Neural cell (in vitro differentiated cells): ENCODE measurements around the gene TIRAP. TPM values are rescaled to one million over a fixed set of nuclear protein-coding genes. Genes with fewer than 3 reads are reported as not detected.
A peak's percentile ranks its signal among the peaks of the same experiment; 100 is the strongest.

Experiments
- H2AFZ ChIP-seq: fragments of 200-600, 300-800 bp; sonication (generic), shearing (Covaris generic); 2 replicates; pipeline ENCODE4 v1.6.0; 2014; ENCODE audit warnings: low read depth, mild to moderate bottlenecking, antibody characterized with exemption, low read length, moderate library complexity
- H3F3A ChIP-seq: fragments of 200-600 bp; shearing (Covaris generic); 2 replicates; pipeline ENCODE4 v1.6.1; 2016; ENCODE audit warnings: mild to moderate bottlenecking, moderate library complexity, mixed read lengths, antibody characterized with exemption, low read length; ENCODE audit not compliant: insufficient read depth, poor library complexity, severe bottlenecking
- H3K27ac ChIP-seq: fragments of 200-600, 300-800 bp; sonication (generic), shearing (Covaris generic); 2 replicates; pipeline ENCODE4 v1.5.1; 2014; ENCODE audit warnings: mild to moderate bottlenecking, low read length, moderate library complexity
- H3K27me3 ChIP-seq: fragments of 300-800, 200-600 bp; sonication (generic), shearing (Covaris generic); 2 replicates; pipeline ENCODE4 v1.6.0; 2014; ENCODE audit warnings: mild to moderate bottlenecking, low read depth, low read length, moderate library complexity; ENCODE audit not compliant: insufficient read depth
- H3K36me3 ChIP-seq: fragments of 300-800, 200-600 bp; sonication (generic), shearing (Covaris generic); 2 replicates; pipeline ENCODE4 v1.5.1; 2014; ENCODE audit warnings: mild to moderate bottlenecking, antibody characterized with exemption, low read length, moderate library complexity; ENCODE audit not compliant: insufficient read depth
- H3K4me2 ChIP-seq: fragments of 300-800, 200-600 bp; sonication (generic), shearing (Covaris generic); 2 replicates; pipeline ENCODE4 v1.6.0; 2014; ENCODE audit warnings: mild to moderate bottlenecking, low read length
- H3K4me3 ChIP-seq: fragments of 300-800, 200-600 bp; sonication (generic), shearing (Covaris generic); 2 replicates; pipeline ENCODE4 v1.5.1; 2014; ENCODE audit warnings: mild to moderate bottlenecking, low read length, moderate library complexity
- H3K79me2 ChIP-seq: fragments of 200-600 bp; shearing (Covaris generic); replicated peaks from 2 replicates; pipeline ENCODE4 v1.6.0; 2014; ENCODE audit warnings: mild to moderate bottlenecking, low read length, moderate library complexity; ENCODE audit not compliant: insufficient read depth
- H3K9ac ChIP-seq: fragments of 300-800, 200-600 bp; sonication (generic), shearing (Covaris generic); 2 replicates; pipeline ENCODE4 v1.6.1; 2016; ENCODE audit warnings: mild to moderate bottlenecking, low read length, mixed read lengths
- H3K9me2 ChIP-seq: fragments of 200-600 bp; shearing (Covaris generic); 2 replicates; pipeline ENCODE4 v1.6.1; 2016; ENCODE audit warnings: mild to moderate bottlenecking, low read length, mixed read lengths; ENCODE audit not compliant: insufficient read depth
- H3K9me3 ChIP-seq: fragments of 200-600, 300-800 bp; sonication (generic), shearing (Covaris generic); 2 replicates; pipeline ENCODE4 v1.6.1; 2016; ENCODE audit warnings: mild to moderate bottlenecking, mixed run types, low read length, moderate library complexity, mixed read lengths
- H4K20me1 ChIP-seq: fragments of 200-600 bp; shearing (Covaris generic); 2 replicates; pipeline ENCODE4 v1.6.1; 2016; ENCODE audit warnings: mild to moderate bottlenecking, mixed run types; ENCODE audit not compliant: insufficient read depth
- EP300 ChIP-seq: fragments of 450-650 bp; conservative IDR thresholded peaks from 2 replicates; pipeline ENCODE4 v1.6.1; 2014; ENCODE audit warnings: antibody characterized with exemption, mild to moderate bottlenecking, moderate library complexity; ENCODE audit not compliant: poor library complexity, severe bottlenecking
- EZH2 ChIP-seq: fragments of 200-600, 300-800 bp; shearing (Covaris generic), sonication (generic); IDR thresholded peaks from 2 replicates; pipeline ENCODE4 v1.6.1; 2014; ENCODE audit warnings: antibody characterized with exemption, low read length, borderline replicate concordance, mild to moderate bottlenecking; ENCODE audit not compliant: insufficient read depth, poor library complexity, severe bottlenecking
- MXI1 ChIP-seq: fragments of 450-650 bp; conservative IDR thresholded peaks from 2 replicates; pipeline ENCODE4 v1.6.1; 2014; ENCODE audit warnings: antibody characterized with exemption, mild to moderate bottlenecking; ENCODE audit not compliant: poor library complexity, severe bottlenecking
- POLR2AphosphoS5 ChIP-seq: IDR thresholded peaks from 2 replicates; pipeline ENCODE4 v1.6.1; 2012
- RAD21 ChIP-seq: fragments of 450-650 bp; conservative IDR thresholded peaks from 2 replicates; pipeline ENCODE4 v1.6.1; 2014; ENCODE audit warnings: antibody characterized with exemption, mild to moderate bottlenecking, moderate library complexity
- SMC3 ChIP-seq: fragments of 450-650 bp; conservative IDR thresholded peaks from 2 replicates; pipeline ENCODE4 v1.6.1; 2014; ENCODE audit warnings: antibody characterized with exemption, mild to moderate bottlenecking, moderate library complexity; ENCODE audit not compliant: poor library complexity
- TAF1 ChIP-seq: IDR thresholded peaks from 2 replicates; pipeline ENCODE4 v1.6.1; 2012; ENCODE audit warnings: low read depth
- polyA minus RNA-seq: library from RNA; depleted of rRNA, polyadenylated mRNA; stranded (reverse); fragments of >200 nt; gene quantifications from 2 replicates; pipeline ENCODE4 v1.2.3, GENCODE V29; 2014
- polyA plus RNA-seq: library from polyadenylated mRNA; depleted of rRNA; stranded (reverse); fragments of >200 nt; gene quantifications from 2 replicates; pipeline ENCODE4 v1.2.3, GENCODE V29; 2014
- TF ChIP-seq, protein P1 (sequence below): fragments of 450-650 bp; IDR thresholded peaks from 2 replicates; pipeline ENCODE4 v1.5.1; 2014; ENCODE audit warnings: antibody characterized with exemption, mild to moderate bottlenecking, moderate library complexity; ENCODE audit not compliant: poor library complexity, severe bottlenecking
- TF ChIP-seq, protein P2 (sequence below): IDR thresholded peaks from 2 replicates; pipeline ENCODE4 v1.6.1; 2012; ENCODE audit warnings: borderline replicate concordance

Gene TIRAP, protein sequence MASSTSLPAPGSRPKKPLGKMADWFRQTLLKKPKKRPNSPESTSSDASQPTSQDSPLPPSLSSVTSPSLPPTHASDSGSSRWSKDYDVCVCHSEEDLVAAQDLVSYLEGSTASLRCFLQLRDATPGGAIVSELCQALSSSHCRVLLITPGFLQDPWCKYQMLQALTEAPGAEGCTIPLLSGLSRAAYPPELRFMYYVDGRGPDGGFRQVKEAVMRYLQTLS
- polyA plus RNA-seq (2.0 and 3.6 TPM in 2 replicates), polyA minus RNA-seq (2.4 and 2.7 TPM in 2 replicates)

DNA sequence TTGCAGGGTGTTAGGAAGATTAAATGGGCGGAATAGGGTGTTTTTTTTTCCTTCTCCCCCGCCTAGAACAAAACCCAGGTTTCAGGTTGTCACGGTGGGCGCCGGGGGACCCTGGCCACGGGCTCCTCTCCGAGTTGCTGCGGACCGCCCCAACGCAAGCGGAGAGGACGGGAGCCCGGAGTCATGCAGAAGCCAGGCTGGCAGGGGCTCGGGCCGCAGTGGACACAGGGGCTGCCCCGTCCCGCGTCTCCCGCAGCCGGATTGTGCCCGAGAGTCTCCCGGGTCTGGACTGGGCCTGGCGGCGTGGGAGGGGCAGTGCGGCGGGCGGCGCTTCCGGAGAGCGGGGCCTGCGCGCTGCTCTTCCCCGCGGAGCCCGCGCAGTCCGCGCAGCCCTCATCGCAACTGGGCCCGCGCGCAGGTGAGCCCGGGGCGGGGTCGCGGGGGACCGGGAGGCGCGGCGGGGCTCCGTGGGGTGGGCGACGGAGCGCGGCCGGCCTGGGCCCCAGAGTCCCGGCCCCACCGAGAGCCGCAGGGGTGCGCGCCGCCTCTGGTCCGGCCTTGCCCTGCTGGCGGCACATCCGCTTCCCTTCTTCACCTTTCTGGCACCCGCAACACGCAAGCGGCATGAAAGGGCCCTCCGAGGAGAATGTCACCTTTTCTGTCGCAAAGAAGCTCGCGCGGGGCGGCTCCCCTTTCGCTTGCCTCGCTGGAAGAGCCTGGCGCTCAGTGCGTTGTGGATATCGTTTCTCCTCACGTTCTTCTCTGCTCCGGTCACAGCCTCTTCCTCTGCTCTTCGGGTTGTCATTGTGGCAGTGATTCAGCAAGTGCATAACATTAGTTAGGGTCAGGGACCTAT lies at the start of gene TIRAP:
TSS of gene TIRAP (plus strand) at position 358 of the 856 bp plus-strand sequence. CDS start 7,802 bp downstream, outside the sequence.
- no peaks in the 10 kb centered on the region for H3K36me3 ChIP-seq

DNA sequence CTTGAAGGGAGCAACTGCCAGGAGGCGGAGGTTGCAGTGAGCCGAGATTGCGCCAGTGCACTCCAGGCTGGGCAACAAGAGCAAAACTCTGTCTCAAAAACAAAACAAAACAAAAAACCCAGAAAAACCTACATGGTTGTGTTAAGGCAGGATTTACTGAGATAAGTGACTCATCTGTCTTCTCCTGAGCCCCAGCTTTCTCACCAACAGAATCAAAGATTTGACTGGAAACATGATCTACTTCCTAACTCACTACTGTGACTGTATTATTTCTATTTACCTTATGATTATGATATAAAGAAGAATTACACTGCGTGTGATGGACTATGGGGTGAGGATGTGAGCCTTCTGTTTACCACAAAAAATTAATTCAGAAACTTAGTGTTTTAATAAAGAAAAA lies 49.5 kb upstream of the TIRAP start:
- no peak overlapping the region for H3K4me2 ChIP-seq
- H3K9me3 ChIP-seq: no peaks in the 10 kb centered on the region
- no peaks in the 10 kb centered on the region for H3K79me2 ChIP-seq
- H2AFZ ChIP-seq: no peak overlapping the region
- no peaks in the 10 kb centered on the region for H3K27me3 ChIP-seq
- no peak overlapping the region for H3K9ac ChIP-seq
- no peaks in the 10 kb centered on the region for H3F3A ChIP-seq
- no peaks in the 10 kb centered on the region for H3K9me2 ChIP-seq
- no peaks in the 10 kb centered on the region for H4K20me1 ChIP-seq
- H3K27ac ChIP-seq: no peak overlapping the region
- H3K36me3 ChIP-seq: no peaks in the 10 kb centered on the region
- no peak overlapping the region for H3K4me3 ChIP-seq
- TF ChIP-seq RAD21 (no peak), EZH2 (no peak), EP300 (no peak), TAF1 (no peak), POLR2AphosphoS5 (no peak)
- TF ChIP-seq, protein P1, sequence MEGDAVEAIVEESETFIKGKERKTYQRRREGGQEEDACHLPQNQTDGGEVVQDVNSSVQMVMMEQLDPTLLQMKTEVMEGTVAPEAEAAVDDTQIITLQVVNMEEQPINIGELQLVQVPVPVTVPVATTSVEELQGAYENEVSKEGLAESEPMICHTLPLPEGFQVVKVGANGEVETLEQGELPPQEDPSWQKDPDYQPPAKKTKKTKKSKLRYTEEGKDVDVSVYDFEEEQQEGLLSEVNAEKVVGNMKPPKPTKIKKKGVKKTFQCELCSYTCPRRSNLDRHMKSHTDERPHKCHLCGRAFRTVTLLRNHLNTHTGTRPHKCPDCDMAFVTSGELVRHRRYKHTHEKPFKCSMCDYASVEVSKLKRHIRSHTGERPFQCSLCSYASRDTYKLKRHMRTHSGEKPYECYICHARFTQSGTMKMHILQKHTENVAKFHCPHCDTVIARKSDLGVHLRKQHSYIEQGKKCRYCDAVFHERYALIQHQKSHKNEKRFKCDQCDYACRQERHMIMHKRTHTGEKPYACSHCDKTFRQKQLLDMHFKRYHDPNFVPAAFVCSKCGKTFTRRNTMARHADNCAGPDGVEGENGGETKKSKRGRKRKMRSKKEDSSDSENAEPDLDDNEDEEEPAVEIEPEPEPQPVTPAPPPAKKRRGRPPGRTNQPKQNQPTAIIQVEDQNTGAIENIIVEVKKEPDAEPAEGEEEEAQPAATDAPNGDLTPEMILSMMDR: no peak
- TF ChIP-seq, protein P2, sequence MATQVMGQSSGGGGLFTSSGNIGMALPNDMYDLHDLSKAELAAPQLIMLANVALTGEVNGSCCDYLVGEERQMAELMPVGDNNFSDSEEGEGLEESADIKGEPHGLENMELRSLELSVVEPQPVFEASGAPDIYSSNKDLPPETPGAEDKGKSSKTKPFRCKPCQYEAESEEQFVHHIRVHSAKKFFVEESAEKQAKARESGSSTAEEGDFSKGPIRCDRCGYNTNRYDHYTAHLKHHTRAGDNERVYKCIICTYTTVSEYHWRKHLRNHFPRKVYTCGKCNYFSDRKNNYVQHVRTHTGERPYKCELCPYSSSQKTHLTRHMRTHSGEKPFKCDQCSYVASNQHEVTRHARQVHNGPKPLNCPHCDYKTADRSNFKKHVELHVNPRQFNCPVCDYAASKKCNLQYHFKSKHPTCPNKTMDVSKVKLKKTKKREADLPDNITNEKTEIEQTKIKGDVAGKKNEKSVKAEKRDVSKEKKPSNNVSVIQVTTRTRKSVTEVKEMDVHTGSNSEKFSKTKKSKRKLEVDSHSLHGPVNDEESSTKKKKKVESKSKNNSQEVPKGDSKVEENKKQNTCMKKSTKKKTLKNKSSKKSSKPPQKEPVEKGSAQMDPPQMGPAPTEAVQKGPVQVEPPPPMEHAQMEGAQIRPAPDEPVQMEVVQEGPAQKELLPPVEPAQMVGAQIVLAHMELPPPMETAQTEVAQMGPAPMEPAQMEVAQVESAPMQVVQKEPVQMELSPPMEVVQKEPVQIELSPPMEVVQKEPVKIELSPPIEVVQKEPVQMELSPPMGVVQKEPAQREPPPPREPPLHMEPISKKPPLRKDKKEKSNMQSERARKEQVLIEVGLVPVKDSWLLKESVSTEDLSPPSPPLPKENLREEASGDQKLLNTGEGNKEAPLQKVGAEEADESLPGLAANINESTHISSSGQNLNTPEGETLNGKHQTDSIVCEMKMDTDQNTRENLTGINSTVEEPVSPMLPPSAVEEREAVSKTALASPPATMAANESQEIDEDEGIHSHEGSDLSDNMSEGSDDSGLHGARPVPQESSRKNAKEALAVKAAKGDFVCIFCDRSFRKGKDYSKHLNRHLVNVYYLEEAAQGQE: no peak

More for the DNA sequence above, at the start of gene TIRAP:
- Histone ChIP-seq H2AFZ (peak within 1 kb of the TSS; percentile 73), H3K4me2 (peak within 1 kb of the TSS; percentile 78), H3K4me3 (peak within 1 kb of the TSS; percentile 71), H3K27me3 (no peaks in the 10 kb centered on the region), H3K27ac (peak within 1 kb of the TSS; percentile 75), H3K9me2 (no peaks in the 10 kb centered on the region), H3K9me3 (no peaks in the 10 kb centered on the region), H3F3A (no peaks in the 10 kb centered on the region), H3K9ac (peak within 1 kb of the TSS; percentile 71), H4K20me1 (no peaks in the 10 kb centered on the region), H3K79me2 (no peaks in the 10 kb centered on the region)
- TF ChIP-seq, protein P1: no peak
- TF ChIP-seq RAD21: no peak
- no peak for TF ChIP-seq EZH2
- TF ChIP-seq, protein P2: no peak
- TF ChIP-seq MXI1: peak; percentile 28
- TF ChIP-seq POLR2AphosphoS5: peak; percentile 53
- no peak for TF ChIP-seq TAF1
- no peak for TF ChIP-seq SMC3
- no peak for TF ChIP-seq EP300
